Uterus (tissue), 2 donors: ENCODE measurements around the gene TAF11L13.

Experiments used
- POLR2A ChIP-seq, 2 donors: fragments of 450-650 bp; IDR thresholded peaks; one replicate each; pipeline ENCODE4 v1.6.1; 2016; ENCODE audit warnings: antibody characterized with exemption in 2 of 2, mild to moderate bottlenecking in 1 of 2, moderate library complexity in 1 of 2
- TF ChIP-seq, protein P1 (sequence below), 4 experiments: fragments of 200-600 bp in 2 of 4; fragments of 450-650 bp in 2 of 4; sonication (generic) in 2 of 4; IDR thresholded peaks; one replicate each; pipeline ENCODE4 v1.5.1; 2016 to 2019; ENCODE audit warnings: antibody characterized with exemption in 4 of 4, mild to moderate bottlenecking in 2 of 4, moderate library complexity in 1 of 4

DNA sequence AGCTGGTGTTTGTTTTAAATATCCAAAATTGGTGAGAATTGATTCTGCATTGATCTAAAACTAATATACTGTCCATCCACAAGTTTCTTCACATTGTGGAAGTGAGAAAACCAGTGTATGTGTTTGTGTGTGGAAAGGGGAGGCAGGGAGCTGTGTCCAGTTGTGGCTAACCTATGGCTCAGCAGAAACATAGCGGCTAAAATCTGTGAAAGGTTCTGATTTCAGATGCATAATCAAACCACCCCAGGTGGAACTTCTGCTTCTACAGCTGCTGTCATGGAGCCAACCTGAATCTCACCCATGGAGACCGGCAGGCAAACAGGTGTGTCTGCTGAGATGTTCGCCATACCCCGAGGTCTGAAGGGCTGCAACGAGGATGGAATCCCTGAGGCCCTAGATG is 2.3 kb downstream of the TAF11L13 start, which contains the start of gene TAF11L14:
- TF ChIP-seq POLR2A (IDR thresholded peaks at IDR 0.05): no peak
- TF ChIP-seq, protein P1, sequence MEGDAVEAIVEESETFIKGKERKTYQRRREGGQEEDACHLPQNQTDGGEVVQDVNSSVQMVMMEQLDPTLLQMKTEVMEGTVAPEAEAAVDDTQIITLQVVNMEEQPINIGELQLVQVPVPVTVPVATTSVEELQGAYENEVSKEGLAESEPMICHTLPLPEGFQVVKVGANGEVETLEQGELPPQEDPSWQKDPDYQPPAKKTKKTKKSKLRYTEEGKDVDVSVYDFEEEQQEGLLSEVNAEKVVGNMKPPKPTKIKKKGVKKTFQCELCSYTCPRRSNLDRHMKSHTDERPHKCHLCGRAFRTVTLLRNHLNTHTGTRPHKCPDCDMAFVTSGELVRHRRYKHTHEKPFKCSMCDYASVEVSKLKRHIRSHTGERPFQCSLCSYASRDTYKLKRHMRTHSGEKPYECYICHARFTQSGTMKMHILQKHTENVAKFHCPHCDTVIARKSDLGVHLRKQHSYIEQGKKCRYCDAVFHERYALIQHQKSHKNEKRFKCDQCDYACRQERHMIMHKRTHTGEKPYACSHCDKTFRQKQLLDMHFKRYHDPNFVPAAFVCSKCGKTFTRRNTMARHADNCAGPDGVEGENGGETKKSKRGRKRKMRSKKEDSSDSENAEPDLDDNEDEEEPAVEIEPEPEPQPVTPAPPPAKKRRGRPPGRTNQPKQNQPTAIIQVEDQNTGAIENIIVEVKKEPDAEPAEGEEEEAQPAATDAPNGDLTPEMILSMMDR (IDR thresholded peaks at IDR 0.05): no peak
